ENCODE results near the gene SOWAHA. TPM values are rescaled to one million over a fixed set of nuclear protein-coding genes. Genes with fewer than 3 reads are reported as not detected.

The SOWAHA gene
- total RNA-seq, 1 donor from 2014 or later: 0.20 TPM

DNA sequence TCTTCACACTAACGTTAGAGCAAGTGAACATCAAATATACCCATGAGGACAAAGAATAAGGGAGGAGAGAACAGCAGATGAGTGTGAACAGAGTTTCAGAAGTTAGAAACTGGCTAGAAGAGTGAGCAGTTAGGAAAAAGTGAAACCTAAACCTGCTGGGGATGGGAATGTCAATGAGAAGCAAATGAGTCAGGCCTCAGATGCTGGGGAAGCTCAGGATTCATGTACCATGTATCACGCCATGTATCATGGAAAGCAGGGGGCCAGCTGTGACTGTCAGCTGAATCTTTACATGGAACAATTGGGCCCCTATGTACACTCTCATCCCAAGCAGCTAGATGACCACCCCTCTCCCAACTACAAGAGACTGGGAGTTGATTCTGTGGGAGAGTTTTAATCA lies 37.0 kb downstream of the SOWAHA start:
- H3K4me3 ChIP-seq (ENCODE audit: insufficient read depth, low read depth, low read length): no peak overlapping the region
- H2AFZ ChIP-seq (ENCODE audit: low read depth, low read length): no peak overlapping the region
- H3K9me3 ChIP-seq (ENCODE audit: insufficient read depth, low read depth, low read length): no peaks in the 10 kb centered on the region
- Mint-ChIP-seq H3K4me3 (ENCODE audit: unreplicated experiment) (no peak overlapping the region), H3K9me3 (ENCODE audit: unreplicated experiment) (no peaks in the 10 kb centered on the region), H3K27me3 (ENCODE audit: low read depth, unreplicated experiment) (no peaks in the 10 kb centered on the region), H3K36me3 (ENCODE audit: low read depth, unreplicated experiment) (no peaks in the 10 kb centered on the region), H3K4me1 (ENCODE audit: low read depth, unreplicated experiment) (peaks cover 11% of the 10 kb centered on the region), H3K27ac (ENCODE audit: unreplicated experiment) (peak overlapping the region; percentile 27)
- no peak for TF ChIP-seq EZH2 (IDR thresholded peaks at IDR 0.05; ENCODE audit: insufficient read depth, low read length)
- H3K36me3 ChIP-seq (ENCODE audit: insufficient read depth, low read length): no peaks in the 10 kb centered on the region
- no peaks in the 10 kb centered on the region for H4K20me1 ChIP-seq (ENCODE audit: insufficient read depth, low read length)
- no peaks in the 10 kb centered on the region for H3K4me1 ChIP-seq (ENCODE audit: insufficient read depth, low read length)
- H3K79me2 ChIP-seq (ENCODE audit: insufficient read depth, low read length): no peaks in the 10 kb centered on the region
- H3K27ac ChIP-seq (ENCODE audit: low read depth, low read length): no peak overlapping the region
- H3K4me2 ChIP-seq (ENCODE audit: low read length): no peak overlapping the region
- no peak overlapping the region for H3K9ac ChIP-seq (ENCODE audit: low read length)
- H3K27me3 ChIP-seq (ENCODE audit: insufficient read depth, low read length): no peaks in the 10 kb centered on the region
- DNase-seq (ENCODE audit: low read depth): peak; percentile 36
- no peak for FAIRE-seq

DNA sequence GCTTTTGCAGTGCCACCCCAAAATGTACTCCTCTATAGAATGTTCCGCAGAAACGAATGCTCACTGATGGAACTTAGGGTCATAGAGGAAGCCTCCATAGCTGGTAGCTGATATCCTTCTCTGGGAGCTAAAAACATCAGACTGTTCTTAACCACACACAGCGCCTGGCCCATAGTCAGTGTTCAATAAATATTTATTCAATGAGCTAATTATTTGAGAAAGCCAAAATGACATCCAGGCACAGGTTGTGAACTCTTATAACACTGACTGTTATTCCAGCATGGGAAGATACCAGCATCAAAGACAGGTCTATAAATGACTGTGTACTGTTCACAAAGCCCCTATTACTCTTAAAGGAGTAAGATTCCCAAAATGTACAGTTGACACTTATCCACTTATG lies 40.2 kb downstream of the SOWAHA start:
- Mint-ChIP-seq H3K4me3 (ENCODE audit: unreplicated experiment) (no peak overlapping the region), H3K27me3 (ENCODE audit: low read depth, unreplicated experiment) (no peaks in the 10 kb centered on the region), H3K27ac (ENCODE audit: unreplicated experiment) (no peak overlapping the region), H3K36me3 (ENCODE audit: low read depth, unreplicated experiment) (no peaks in the 10 kb centered on the region), H3K4me1 (ENCODE audit: low read depth, unreplicated experiment) (peaks cover 11% of the 10 kb centered on the region), H3K9me3 (ENCODE audit: unreplicated experiment) (no peaks in the 10 kb centered on the region)
- H3K4me1 ChIP-seq (ENCODE audit: insufficient read depth, low read length): no peaks in the 10 kb centered on the region
- no peak overlapping the region for H3K27ac ChIP-seq (ENCODE audit: low read depth, low read length)
- no peak for DNase-seq (ENCODE audit: low read depth)
- H3K9ac ChIP-seq (ENCODE audit: low read length): no peak overlapping the region
- H3K79me2 ChIP-seq (ENCODE audit: insufficient read depth, low read length): no peaks in the 10 kb centered on the region
- TF ChIP-seq, protein P1, sequence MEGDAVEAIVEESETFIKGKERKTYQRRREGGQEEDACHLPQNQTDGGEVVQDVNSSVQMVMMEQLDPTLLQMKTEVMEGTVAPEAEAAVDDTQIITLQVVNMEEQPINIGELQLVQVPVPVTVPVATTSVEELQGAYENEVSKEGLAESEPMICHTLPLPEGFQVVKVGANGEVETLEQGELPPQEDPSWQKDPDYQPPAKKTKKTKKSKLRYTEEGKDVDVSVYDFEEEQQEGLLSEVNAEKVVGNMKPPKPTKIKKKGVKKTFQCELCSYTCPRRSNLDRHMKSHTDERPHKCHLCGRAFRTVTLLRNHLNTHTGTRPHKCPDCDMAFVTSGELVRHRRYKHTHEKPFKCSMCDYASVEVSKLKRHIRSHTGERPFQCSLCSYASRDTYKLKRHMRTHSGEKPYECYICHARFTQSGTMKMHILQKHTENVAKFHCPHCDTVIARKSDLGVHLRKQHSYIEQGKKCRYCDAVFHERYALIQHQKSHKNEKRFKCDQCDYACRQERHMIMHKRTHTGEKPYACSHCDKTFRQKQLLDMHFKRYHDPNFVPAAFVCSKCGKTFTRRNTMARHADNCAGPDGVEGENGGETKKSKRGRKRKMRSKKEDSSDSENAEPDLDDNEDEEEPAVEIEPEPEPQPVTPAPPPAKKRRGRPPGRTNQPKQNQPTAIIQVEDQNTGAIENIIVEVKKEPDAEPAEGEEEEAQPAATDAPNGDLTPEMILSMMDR (IDR thresholded peaks at IDR 0.05; ENCODE audit: insufficient read depth, low read depth, low read length): no peak
- TF ChIP-seq EZH2 (IDR thresholded peaks at IDR 0.05; ENCODE audit: insufficient read depth, low read length): no peak
- FAIRE-seq: no peak
- H3K4me3 ChIP-seq (ENCODE audit: insufficient read depth, low read depth, low read length): no peak overlapping the region
- H3K36me3 ChIP-seq (ENCODE audit: insufficient read depth, low read length): no peaks in the 10 kb centered on the region
- no peaks in the 10 kb centered on the region for H4K20me1 ChIP-seq (ENCODE audit: insufficient read depth, low read length)
- no peaks in the 10 kb centered on the region for H3K9me3 ChIP-seq (ENCODE audit: insufficient read depth, low read depth, low read length)
- H3K27me3 ChIP-seq (ENCODE audit: insufficient read depth, low read length): no peaks in the 10 kb centered on the region
- H3K4me2 ChIP-seq (ENCODE audit: low read length): no peak overlapping the region
- H2AFZ ChIP-seq (ENCODE audit: low read depth, low read length): no peak overlapping the region

DNA sequence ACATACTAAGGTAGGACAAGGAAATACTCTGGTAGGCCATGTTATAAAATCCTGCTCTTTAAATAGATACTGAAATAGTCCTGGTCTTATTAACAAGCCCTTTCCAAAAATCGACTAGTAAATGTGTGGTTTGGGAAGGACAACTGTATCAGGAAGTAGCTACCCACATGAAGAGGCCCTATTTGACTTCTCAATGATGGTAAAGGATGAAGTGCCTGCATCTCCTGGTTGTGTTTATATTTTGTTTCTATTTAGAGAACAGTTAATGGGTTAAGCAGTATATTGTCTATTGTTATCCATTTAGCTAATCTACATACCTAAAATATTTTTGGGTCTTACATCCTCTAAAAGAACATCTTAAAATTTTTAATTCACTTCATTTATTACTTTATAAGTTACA lies 40.7 kb downstream of the SOWAHA start:
- Mint-ChIP-seq H3K36me3 (ENCODE audit: low read depth, unreplicated experiment) (no peaks in the 10 kb centered on the region), H3K4me3 (ENCODE audit: unreplicated experiment) (no peak overlapping the region), H3K27me3 (ENCODE audit: low read depth, unreplicated experiment) (no peaks in the 10 kb centered on the region), H3K9me3 (ENCODE audit: unreplicated experiment) (no peaks in the 10 kb centered on the region), H3K27ac (ENCODE audit: unreplicated experiment) (no peak overlapping the region), H3K4me1 (ENCODE audit: low read depth, unreplicated experiment) (peaks cover 11% of the 10 kb centered on the region)
- FAIRE-seq: no peak
- no peaks in the 10 kb centered on the region for H3K36me3 ChIP-seq (ENCODE audit: insufficient read depth, low read length)
- no peaks in the 10 kb centered on the region for H3K9me3 ChIP-seq (ENCODE audit: insufficient read depth, low read depth, low read length)
- H3K4me2 ChIP-seq (ENCODE audit: low read length): no peak overlapping the region
- H3K27me3 ChIP-seq (ENCODE audit: insufficient read depth, low read length): no peaks in the 10 kb centered on the region
- H3K27ac ChIP-seq (ENCODE audit: low read depth, low read length): no peak overlapping the region
- H4K20me1 ChIP-seq (ENCODE audit: insufficient read depth, low read length): no peaks in the 10 kb centered on the region
- no peak overlapping the region for H3K9ac ChIP-seq (ENCODE audit: low read length)
- H3K4me1 ChIP-seq (ENCODE audit: insufficient read depth, low read length): no peaks in the 10 kb centered on the region
- no peak for DNase-seq (ENCODE audit: low read depth)
- H2AFZ ChIP-seq (ENCODE audit: low read depth, low read length): no peak overlapping the region
- H3K79me2 ChIP-seq (ENCODE audit: insufficient read depth, low read length): no peaks in the 10 kb centered on the region
- TF ChIP-seq, protein P1 (IDR thresholded peaks at IDR 0.05; ENCODE audit: insufficient read depth, low read depth, low read length): no peak
- TF ChIP-seq EZH2 (IDR thresholded peaks at IDR 0.05; ENCODE audit: insufficient read depth, low read length): no peak
- H3K4me3 ChIP-seq (ENCODE audit: insufficient read depth, low read depth, low read length): no peak overlapping the region

Measured in astrocyte (in vitro differentiated cells and primary cell).